CMK (cell line): ENCODE data around the gene SRL.
"Not testable (repeated sequence)": the region's sequence is repeated elsewhere in the genome, so short reads cannot be mapped to it uniquely, and the experiment has no call there.

Experiments used
- DNase-seq: peaks from one replicate; pipeline ENCODE4 v3.0.0-alpha.2; 2010; ENCODE audit warnings: low read depth

SRL gene

GRCh38 chr16:4226251-4227039 is 15.4 kb downstream of the SRL start:
- DNase-seq: no peak

GRCh38 chr16:4225075-4225474 is 16.8 kb downstream of the SRL start:
- DNase-seq: no peak

GRCh38 chr16:4220358-4220757 is 21.5 kb downstream of the SRL start:
- DNase-seq: no peak

DNA sequence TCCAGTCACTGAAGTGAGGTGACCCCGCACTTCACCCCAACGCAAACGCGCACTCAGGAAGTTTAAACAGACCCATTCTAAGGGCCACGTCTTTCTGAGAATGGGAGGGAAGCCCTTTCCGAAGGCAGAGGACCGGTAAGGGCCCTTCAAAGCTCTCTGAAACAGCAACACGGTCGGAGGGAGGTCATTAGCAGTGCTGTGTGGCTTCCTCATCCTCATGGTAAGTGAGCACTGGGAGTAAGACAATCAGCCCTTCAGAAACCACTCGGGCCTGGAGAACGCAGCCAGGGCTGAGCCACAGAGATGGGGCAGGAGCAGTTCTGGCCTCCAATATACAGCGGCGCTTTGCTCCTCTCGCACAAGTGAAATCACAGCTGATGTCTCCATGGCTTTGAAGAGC is 23.7 kb downstream of the SRL start:
- DNase-seq: no peak

DNA sequence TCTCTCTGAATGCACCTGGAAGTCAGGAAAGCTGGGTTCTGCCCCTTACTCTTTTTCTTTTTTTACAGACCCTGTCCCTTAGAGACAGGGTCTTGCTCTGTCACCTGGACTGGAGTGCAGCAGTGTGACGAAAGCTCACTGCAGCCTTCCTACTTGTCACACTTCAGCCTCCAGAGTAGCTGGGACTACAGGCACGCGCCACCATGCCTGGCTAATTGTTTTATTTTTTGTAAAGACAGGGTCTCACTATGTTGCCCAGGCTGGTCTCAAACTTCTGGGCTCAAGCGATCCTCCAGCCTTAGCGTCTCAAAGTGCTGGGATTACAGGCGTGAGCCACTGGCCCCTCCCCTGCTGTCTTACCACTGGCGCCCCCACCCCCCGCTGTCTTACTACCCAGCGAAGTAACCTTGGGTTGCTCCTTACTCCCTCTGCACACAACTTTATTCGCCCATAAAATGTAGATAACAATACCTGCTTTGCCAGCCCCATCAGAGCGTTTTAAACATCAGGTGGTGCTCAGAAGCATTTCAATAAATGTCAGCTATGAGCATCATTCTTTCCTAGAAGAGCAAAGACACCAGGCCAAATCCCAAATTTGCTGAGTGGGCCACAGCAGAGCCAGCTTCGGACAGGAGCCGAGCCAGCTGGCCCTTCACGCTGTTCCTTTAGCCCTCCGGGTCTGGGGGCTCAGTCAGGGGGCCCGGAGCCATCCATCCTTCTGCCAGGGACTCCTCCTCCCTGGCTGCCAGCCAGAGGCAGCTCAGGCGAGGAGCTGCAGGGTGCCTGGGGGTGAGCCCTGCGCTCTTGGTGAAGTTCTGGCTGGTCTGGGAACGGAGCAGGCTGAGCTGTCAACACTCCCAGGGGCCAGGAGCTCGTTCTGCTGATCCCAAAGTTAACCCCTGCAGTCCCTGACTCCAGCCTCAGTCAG is 24.4 kb downstream of the SRL start:
- DNase-seq: no peak

DNA sequence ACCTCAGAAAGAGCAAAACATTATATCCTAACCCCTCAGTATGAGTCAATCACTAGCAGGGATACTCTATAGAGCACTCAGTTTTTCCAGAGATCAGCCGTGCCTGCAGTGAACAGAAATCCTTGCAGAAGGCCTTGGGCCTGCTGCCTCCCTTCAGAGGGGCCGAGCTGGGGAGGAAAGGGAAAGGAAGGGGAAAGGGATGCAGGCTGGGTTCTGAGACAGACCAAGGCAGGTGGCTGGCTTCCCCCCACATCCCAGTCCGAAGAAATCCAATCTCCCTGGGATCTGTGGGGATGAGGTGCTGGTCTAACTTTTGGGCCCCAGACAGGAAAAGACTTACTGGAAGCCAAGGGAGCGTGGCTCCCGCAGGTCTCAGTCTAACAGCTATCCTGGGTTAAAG is 25.3 kb downstream of the SRL start:
- no peak for DNase-seq

DNA sequence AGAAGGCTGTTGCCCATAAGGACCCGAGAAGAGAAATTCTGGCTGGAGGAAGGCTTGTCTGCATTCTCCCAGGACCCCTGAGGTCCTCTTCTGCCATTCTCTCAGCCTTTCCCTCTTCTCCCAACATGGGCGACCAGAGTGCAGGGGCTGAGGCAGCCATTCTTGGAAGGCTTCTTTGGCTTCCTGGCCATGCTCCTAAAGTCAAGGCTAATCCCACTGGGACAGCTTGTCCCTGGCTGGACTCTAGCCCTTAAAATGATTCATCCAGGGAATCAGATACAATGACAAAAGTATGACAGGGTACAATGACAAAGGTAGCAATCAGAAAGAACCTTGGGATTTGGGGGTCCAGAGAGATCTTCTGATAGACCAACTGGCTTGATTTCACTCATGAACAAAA is 26.8 kb downstream of the SRL start:
- no peak for DNase-seq

- no peak for DNase-seq
These were observed 27.7 kb downstream of the SRL start for GRCh38 chr16:4214215-4214621.

DNA sequence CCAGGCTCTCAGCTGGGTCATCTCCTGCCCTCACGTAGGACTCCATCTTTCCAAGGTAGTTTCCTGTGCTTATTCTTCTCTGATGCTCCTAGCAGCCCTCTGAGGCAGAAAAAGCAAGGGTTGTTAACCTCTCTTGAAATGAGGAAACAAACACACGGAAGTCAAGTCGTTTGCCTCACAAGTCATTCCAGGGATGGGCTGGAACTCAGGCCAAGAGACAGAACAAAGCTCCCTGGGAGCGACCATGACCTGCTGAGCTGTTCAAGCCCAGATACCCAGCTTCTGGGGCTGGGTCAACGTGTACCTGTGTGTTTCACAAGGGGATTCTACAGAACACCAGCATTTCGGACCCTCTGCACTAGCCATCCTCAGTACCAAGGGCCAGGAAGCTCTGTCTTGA is 28.1 kb downstream of the SRL start:
- no peak for DNase-seq

GRCh38 chr16:4212934-4213296 is 29.0 kb downstream of the SRL start:
- DNase-seq: no peak

- DNase-seq: no peak
These were observed 29.5 kb downstream of the SRL start for GRCh38 chr16:4212211-4212933.

- DNase-seq: not testable (repeated sequence)
These were observed 30.3 kb downstream of the SRL start for GRCh38 chr16:4211445-4212210.

- DNase-seq: no peak
These were observed 32.2 kb downstream of the SRL start for GRCh38 chr16:4209666-4210065.

DNA sequence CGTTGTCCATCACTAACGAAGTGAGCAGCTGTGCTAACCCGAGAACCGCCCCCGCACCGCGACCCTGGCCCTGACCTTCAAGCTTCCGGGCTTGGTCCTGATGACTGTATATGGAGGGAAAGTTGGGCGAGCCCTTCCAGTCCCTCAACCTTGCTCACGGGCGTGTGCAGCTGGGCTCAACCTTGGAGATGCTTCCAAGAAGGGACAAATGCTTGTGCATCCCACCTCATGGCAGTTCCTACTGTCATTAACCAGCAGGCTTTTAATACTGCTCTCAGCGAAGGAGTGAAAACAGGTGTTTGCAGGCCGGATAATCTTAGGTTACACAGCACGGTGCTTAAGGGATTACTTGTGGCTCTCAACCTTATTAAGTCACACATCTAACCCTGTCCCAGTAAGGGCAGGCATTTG is 33.5 kb downstream of the SRL start:
- no peak for DNase-seq

DNA sequence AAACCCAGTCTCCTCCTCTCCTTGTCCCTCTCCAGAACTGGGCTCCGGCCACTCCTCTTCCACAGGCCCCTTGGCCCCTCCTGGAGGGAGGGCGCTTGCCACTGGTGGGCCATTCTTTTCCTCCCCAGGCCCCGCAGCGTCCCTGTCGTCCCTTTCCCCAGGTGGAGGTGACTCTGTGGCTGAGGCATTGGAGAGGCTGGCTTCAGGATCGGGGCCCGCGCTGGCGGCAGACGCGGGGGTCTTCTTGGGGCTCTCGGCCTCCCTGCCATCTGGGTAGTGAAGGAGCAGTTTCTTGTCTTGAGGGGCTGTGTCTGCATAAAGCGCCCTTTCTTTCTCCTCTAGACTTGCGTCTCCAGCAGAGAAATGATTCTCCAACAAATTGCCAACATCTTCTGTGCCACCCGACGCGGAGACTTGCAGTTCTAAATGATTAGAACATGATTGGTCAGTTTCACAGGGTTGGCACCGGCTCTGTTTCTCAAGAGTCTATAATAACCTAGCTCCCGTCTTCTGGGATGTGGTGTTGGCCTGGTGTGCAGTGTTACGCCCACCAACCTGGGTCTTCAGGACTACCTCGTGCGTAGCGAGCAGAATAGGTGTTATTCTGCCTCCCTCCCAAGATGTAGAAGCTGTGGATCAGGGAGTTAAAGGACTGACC is 34.1 kb downstream of the SRL start:
- no peak for DNase-seq

DNA sequence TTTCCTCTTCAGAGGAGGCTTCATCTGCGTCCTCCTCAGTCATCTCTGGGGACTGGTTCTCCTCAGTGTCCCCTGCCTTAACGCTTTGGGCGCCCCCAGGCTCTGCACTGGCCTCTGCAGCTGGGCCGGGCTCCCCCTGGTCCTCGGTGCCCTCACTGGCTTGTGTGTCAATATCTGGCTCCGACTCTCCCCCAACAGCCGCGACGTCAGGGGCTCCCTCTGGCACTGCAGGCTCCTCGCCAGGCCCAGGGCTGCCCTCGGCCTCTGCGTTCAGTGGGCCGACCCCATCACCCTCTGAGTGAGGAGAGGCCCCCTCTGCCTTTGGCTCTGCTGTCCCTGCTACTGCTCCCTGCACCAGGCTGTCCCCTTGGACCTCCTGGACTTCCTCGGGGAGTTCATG is 34.7 kb downstream of the SRL start:
- DNase-seq: no peak

GRCh38 chr16:4206680-4207079 is 35.2 kb downstream of the SRL start:
- DNase-seq: peak; percentile 26

GRCh38 chr16:4205971-4206370 is 35.9 kb downstream of the SRL start:
- no peak for DNase-seq

GRCh38 chr16:4204521-4204920 is 37.4 kb downstream of the SRL start:
- no peak for DNase-seq

DNA sequence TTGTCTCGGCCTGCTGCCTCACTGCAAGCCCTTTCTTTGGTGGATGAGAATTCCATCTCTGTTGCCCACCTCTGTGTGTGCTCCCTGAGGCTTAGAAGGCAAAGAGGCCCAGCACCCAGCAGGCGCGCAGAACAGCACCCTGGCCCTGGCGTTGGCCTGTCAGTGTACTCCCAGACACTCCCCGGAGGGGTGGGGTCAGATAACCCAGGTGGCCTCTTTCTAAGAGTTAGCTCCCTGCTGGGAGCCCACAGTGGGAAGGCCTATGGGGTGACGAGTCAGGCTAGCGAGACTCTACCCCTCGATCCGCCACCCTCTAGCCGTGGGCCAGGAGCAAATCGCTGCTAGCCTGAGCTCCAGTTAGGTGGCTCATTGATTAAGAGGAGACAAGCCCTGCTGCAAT is 38.1 kb downstream of the SRL start:
- DNase-seq: no peak

DNA sequence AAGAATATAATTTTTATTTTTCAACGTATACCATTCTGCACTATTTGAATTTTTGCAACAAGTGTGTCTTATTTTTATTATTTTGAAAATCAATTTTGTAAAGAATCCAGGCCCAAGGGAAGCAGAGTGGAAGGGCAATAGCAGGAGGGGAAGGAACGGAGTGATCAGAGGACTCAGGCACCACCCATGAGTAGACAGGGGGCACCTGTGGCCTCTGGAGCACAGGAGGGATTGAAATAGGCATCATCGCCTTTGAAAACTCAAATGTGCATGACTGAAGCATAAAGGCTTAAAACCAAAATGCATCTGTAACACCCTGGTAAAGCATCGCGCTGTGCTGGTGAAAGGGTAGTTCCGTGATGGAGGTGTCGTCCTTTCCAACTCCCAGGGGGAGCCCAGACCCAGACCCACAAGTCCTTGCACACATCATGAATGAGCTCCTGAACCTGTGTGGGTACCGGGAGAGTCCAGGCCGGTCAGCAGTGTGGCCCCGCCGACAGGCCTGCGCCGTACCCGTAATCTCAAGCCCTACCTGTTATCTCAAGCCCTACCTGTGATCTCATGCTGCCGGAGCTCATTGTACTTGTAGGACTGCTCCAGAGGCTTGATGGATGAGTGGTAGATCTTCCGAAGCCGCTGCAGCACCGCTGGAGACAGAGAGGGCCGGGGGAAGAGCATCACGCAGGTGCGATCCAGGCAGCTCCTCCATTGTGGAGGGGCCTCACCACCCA is 39.1 kb downstream of the SRL start:
- no peak for DNase-seq
